Measurements from ENCODE around the gene ADCYAP1R1.

ADCYAP1R1 gene

GRCh38 chr7:31051598-31052486 is at the start of gene ADCYAP1R1:
Gene ADCYAP1R1 (plus strand): TSS chr7:31052308. CDS start chr7:31063265, 10,957 bp downstream.
- ATAC-seq: no peak
- no peak for DNase-seq

- ATAC-seq (no peak), DNase-seq (no peak)
Observed at GRCh38 chr7:31003097-31003496, 49.0 kb upstream of the ADCYAP1R1 start.

GRCh38 chr7:31003721-31004120 is 48.4 kb upstream of the ADCYAP1R1 start:
- no peak for ATAC-seq
- no peak for DNase-seq

- ATAC-seq (no peak), DNase-seq (no peak)
Observed at GRCh38 chr7:31004393-31004792, 47.7 kb upstream of the ADCYAP1R1 start.

GRCh38 chr7:31006857-31007256 is 45.3 kb upstream of the ADCYAP1R1 start:
- DNase-seq (no peak), ATAC-seq (no peak)

GRCh38 chr7:31007634-31008033 is 44.5 kb upstream of the ADCYAP1R1 start:
- ATAC-seq (no peak), DNase-seq (no peak)

- no peak for ATAC-seq
- no peak for DNase-seq
Observed at GRCh38 chr7:31014826-31015225, 37.3 kb upstream of the ADCYAP1R1 start.

- no peak for ATAC-seq
- no peak for DNase-seq
Observed at GRCh38 chr7:31017032-31017675, 35.0 kb upstream of the ADCYAP1R1 start.

GRCh38 chr7:31017721-31018120 is 34.4 kb upstream of the ADCYAP1R1 start:
- DNase-seq: no peak
- no peak for ATAC-seq

GRCh38 chr7:31019509-31019908 is 32.6 kb upstream of the ADCYAP1R1 start:
- DNase-seq (no peak), ATAC-seq (no peak)

GRCh38 chr7:31020161-31020560 is 31.9 kb upstream of the ADCYAP1R1 start:
- DNase-seq: no peak
- ATAC-seq: no peak

GRCh38 chr7:31020652-31021051 is 31.5 kb upstream of the ADCYAP1R1 start:
- no peak for DNase-seq
- no peak for ATAC-seq

GRCh38 chr7:31022117-31022516 is 30.0 kb upstream of the ADCYAP1R1 start:
- ATAC-seq (no peak), DNase-seq (no peak)

- no peak for ATAC-seq
- no peak for DNase-seq
Observed at GRCh38 chr7:31022726-31023125, 29.4 kb upstream of the ADCYAP1R1 start.

GRCh38 chr7:31023877-31024276 is 28.2 kb upstream of the ADCYAP1R1 start:
- ATAC-seq (peak; percentile 58), DNase-seq (peak; percentile 10)

- ATAC-seq (no peak), DNase-seq (peak; percentile 7)
Observed at GRCh38 chr7:31027161-31027965, 24.7 kb upstream of the ADCYAP1R1 start.

GRCh38 chr7:31028006-31028405 is 24.1 kb upstream of the ADCYAP1R1 start:
- DNase-seq (no peak), ATAC-seq (no peak)

GRCh38 chr7:31028417-31028992 is 23.6 kb upstream of the ADCYAP1R1 start:
- no peak for ATAC-seq
- DNase-seq: no peak

- no peak for ATAC-seq
- DNase-seq: no peak
Observed at GRCh38 chr7:31029251-31030042, 22.7 kb upstream of the ADCYAP1R1 start.

GRCh38 chr7:31033674-31034300 is 18.3 kb upstream of the ADCYAP1R1 start:
- no peak for DNase-seq

GRCh38 chr7:31036924-31037323 is 15.2 kb upstream of the ADCYAP1R1 start:
- DNase-seq: no peak

More at GRCh38 chr7:31033674-31034300, 18.3 kb upstream of the ADCYAP1R1 start:
- ATAC-seq: no peak

More at GRCh38 chr7:31036924-31037323, 15.2 kb upstream of the ADCYAP1R1 start:
- ATAC-seq: no peak

Measured in stimulated activated naive CD8-positive, alpha-beta T cell treated with anti-CD3 and anti-CD28 coated beads, Interleukin-15, Interleukin-2, amounts not matched to agents 100 U/mL and 50 U/mL, for 24 hours (primary cell).